Skin of body (tissue), 2 donors: Measurements from ENCODE around the gene CPLX1. TPM values are rescaled to one million over a fixed set of nuclear protein-coding genes. Genes with fewer than 3 reads are reported as not detected.
A peak's percentile ranks its signal among the peaks of the same experiment; 100 is the strongest.

Experiments used
- DNase-seq: peaks from one replicate; lab custom pipeline; 2025; lab: John Stamatoyannopoulos, UW
- total RNA-seq: library from RNA; depleted of rRNA; stranded (reverse); fragments of >200 nt; gene quantifications from one replicate; pipeline ENCODE4 v1.2.3, GENCODE V29; 2014

The CPLX1 gene
- total RNA-seq, 1 donor from 2014 or later, result 0.30 TPM

- DNase-seq, result no peak
Measured at GRCh38 chr4:856225-856901, 30.4 kb upstream of the CPLX1 start.

- no peak for DNase-seq
Measured at GRCh38 chr4:855880-856224, 29.9 kb upstream of the CPLX1 start.

DNA sequence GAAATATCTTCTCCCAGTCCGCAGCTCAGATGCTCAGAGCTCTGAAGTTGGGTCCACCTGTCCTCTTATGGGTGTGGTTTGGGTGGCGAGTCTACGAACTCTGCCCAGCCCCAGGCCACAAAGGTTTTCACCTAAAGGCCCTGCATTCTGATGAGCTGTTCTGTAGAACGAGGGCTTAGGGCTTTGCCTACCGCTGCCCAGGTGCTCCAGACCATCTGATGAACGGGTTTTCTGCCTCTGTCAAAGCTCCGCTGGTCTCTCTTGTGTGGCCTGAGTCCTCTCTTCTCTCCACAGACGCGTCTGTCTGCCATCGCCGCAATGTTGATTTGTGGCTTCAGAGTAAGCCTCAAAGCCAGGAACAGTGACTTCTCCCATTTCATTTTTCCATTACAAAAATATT, 28.4 kb upstream of the CPLX1 start:
- no peak for DNase-seq

DNA sequence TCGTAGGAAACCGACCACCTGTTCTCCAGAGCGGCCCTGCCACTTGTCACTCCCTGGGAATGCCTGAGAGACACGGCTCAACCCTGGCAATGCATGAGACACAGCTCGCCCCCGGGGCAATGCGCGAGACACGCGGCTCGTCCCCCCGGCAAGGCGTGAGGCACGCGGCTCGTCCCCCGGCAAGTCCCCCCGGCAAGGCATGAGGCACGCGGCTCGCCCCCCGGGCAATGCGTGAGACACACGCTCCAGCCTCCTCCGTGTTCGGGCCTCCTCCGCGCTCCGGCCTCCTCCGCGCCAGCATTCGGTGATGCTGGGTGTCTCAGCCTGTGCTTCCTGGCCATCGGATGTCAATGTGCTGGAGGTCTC, 27.5 kb upstream of the CPLX1 start:
- no peak for DNase-seq

GRCh38 chr4:851701-852430, 25.9 kb upstream of the CPLX1 start:
- DNase-seq, result no peak

GRCh38 chr4:850323-850945, 24.5 kb upstream of the CPLX1 start:
- DNase-seq, result no peak

GRCh38 chr4:849478-850175, 23.7 kb upstream of the CPLX1 start:
- DNase-seq, result no peak

- no peak for DNase-seq
Measured at GRCh38 chr4:848803-849477, 23.0 kb upstream of the CPLX1 start.

DNA sequence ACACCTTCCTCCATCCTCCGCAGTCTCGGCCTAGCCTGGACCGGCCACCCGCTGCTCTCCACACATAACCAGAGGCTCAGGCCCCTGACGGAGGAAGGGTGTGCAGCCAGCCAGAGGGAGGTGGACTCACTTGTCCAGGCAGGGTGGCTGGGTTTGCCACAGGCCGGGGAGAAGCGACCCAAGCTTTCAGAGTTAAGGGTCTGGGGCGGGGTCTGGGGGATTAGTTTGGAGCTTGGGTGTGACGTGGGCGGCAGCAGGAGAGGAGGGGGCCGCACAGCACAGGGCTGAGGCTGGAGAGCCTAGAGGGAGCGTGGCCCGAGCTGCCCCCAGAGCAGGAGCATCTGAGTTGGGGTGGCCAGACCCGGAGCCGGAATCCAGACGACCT, 22.4 kb upstream of the CPLX1 start:
- DNase-seq, result no peak

DNA sequence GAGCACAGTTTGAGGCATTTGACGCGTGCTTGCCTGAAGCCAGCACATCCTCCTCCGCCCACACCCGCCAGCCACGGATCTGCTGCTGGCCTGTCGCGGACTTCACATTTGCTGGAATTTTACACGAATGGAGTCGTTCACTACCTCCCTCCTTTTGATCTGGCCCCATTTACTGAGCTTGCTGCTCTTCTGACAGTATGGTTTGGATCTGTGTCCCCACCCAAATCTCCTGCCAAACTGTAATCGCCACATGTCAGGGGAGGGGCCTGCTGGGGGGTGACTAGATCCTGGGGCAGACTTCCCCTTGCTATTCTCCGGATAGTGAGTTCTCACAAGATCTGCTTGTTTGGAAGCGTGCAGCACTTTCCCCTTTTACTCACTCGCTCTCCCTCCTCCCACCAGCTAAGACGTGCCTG, 19.9 kb upstream of the CPLX1 start:
- peak; percentile 9 for DNase-seq

DNA sequence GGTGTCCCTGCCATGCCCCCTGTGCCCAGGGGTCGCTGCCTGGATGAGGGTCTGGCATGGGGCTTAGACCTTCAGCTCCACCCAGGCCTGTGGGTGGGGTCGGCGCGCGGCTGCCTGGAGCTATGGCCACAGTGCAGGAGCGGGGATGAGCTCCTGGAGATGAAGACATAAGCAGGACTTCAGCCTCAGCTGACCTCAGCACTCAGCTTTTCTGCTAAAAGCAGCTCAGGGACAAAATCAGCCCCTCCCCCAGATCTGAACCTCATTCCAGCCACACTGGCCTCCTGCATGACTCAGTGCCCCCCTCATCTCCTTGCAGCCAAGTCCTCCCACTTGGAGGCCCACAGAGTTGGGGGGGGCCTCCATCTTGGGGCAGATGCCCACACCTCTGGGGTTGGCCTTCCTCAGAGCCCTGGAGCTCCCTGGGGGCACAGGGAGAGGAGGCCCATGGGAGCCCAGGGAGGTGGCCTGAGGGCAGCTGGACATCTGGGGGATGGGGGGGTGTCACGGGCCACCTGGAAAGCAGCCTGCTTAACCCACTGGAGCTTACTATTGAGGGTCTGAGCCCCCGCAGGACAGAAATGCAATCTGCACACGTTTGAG, 19.4 kb upstream of the CPLX1 start:
- DNase-seq, result no peak

GRCh38 chr4:844752-845232, 18.9 kb upstream of the CPLX1 start:
- DNase-seq, result no peak

DNA sequence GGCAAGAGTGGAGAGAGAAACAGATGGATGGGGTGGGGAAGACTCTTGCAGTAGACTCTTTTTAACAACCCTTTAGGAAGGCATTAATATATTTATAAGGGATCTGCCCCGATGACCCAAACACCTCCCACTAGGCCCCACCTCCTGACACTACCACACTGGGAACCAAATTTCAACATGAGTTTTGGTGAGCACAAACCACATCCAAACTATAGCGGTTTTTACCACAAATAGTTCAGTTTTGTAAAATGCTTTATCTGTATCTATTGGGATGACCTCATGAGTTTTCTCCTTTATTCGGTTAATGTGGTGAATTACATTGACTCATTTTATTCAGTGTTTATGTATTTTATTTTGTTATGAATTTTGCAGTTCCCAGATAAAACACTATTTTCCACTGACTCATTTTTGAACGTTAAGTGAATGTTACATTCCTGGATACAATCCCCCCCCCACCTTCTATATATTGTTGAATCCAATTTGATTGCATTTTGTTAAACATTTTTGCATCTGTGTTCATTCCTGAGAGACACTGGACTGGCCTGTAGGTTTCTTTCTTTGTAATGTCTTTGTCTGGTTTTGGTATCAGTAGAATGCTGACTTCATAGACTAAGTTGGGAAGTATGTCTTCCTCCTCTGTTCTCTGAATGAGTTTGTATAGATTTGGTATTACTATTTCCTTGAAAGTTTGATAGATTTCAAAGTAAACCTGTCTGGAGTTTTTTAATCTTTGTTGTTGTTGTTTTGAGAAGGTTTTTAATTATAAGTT, 13.9 kb upstream of the CPLX1 start:
- no peak for DNase-seq

DNA sequence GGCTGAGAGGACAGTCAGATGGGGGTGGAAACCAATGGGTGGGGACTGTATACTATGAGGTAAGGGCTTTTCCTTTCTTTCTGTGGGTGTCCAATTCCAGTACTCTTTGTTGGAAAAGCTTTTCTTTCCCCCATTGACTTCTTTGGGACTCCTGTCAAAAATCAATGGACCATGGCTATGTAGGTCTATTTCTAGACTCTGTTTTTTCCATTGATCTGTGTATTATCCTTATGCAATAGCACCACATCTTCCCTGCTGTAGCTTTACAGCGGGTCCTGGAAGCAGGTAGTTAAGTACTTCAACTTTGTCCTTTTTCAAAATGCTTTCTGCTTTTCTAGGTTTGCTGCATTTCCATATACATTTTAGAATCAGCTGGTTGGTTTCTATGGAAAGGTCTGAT, 11.8 kb upstream of the CPLX1 start:
- DNase-seq, result no peak

DNA sequence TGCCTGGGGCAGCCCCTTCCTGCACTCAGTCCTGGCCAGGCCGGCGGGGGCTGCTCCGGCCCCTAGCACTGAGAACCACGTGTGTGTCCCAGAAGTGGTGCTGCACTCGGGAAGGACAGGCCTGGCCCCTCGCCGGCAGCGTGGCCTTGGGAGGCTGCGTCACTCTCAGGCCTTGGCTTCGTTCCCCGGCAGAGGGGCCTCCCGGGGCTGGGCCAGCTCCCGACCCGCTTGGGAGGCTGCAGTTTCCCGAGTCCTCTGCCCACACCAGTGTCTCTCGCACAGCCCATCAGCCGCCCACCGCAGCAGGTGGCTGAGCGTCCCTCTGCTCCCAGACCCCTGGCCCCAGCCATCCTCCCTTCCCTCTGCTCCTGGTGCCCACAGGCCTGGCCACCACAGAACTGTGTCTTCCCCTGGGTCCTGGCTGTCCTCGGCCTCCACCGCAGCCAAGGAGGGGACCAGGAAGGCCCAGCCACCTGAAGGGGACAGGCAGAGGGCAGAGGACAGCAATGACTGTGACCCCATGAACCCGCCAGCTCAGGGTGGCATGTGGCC, 10.9 kb upstream of the CPLX1 start:
- DNase-seq, result no peak

GRCh38 chr4:836003-836511, 10.1 kb upstream of the CPLX1 start:
- no peak for DNase-seq

DNA sequence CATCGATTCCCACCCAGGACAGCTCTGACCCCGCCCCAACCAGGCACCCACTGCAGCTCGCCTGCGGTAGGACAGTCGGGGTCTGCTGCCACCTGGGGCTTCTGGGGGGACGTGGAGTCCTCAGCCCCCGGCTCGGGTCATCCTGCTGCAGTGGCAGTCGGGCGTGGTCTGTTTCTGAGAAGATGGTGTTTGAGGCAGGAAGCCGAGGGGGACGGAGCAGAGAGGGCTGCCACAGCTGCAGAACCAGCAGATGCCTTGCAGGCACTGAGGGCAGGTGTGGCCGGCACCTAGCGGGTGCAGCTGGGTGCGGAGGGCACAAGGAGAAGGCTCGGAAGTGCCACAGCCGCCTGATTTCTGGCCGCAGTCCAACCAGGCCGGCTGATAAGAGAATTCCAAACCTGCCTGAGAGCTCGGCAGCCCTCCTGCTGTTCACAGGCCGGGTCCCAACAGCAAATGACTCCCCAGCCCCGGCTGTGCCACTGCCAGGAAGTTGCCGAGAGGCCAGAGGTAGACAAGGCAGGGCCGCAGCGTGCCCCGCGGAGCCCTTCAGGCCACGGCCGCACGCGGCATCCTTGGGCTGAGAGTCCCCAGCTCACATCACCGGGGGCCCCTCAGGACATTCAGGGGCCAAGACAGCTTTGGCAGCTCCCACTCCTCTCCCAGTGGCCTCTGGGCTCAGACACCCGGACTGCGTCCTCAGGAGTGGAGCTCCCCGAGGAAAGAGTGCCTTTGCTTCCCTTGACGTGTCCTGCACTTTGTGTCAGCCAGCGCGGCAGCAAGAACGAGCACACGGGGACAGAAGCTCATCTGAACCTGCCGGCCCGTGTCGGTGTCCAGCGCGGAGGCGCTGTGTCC, 9.4 kb upstream of the CPLX1 start:
- DNase-seq, result no peak

GRCh38 chr4:834368-835147, 8.6 kb upstream of the CPLX1 start:
- no peak for DNase-seq
